Adrenal gland (tissue), 12 donors: ENCODE results near the gene STYX. TPM values are rescaled to one million over a fixed set of nuclear protein-coding genes. Genes with fewer than 3 reads are reported as not detected.
"Not testable (repeated sequence)": the region's sequence is repeated elsewhere in the genome, so short reads cannot be mapped to it uniquely, and the experiment has no call there.

Experiments used
- DNase-seq, 7 donors: peaks; one replicate each; pipeline ENCODE4 v3.0.0-alpha.2; 2019 to 2020
- H3K27ac ChIP-seq, 5 donors: fragments of 200-600 bp; sonication (generic) in 4 of 5; 1 replicate in 3 of 5; 2 replicates in 2 of 5; pipeline versions ENCODE4 v1.5.1 to v1.8.0; 2016 to 2020; ENCODE audit warnings: mild to moderate bottlenecking in 1 of 5
- H3K27me3 ChIP-seq: fragments of 200-600 bp; 2 replicates; pipeline ENCODE4 v1.8.0; 2021
- H3K36me3 ChIP-seq, 2 donors: fragments of 200-600 bp; replicated peaks in 1 of 2; 1 replicate in 1 of 2; 2 replicates in 1 of 2; pipeline versions ENCODE4 v1.5.1 to v1.8.0; 2018 to 2022
- H3K4me1 ChIP-seq, 2 donors: fragments of 200-600 bp; replicated peaks in 1 of 2; 1 replicate in 1 of 2; 2 replicates in 1 of 2; pipeline versions ENCODE4 v1.5.1 to v1.8.0; 2018 to 2021
- H3K4me3 ChIP-seq, 4 donors: fragments of 200-600 bp; sonication (generic) in 3 of 4; one replicate each; pipeline ENCODE4 v1.5.1; 2016 to 2018
- H3K9me3 ChIP-seq, 3 donors: fragments of 200-600 bp; sonication (generic) in 1 of 3; replicated peaks in 1 of 3; 1 replicate in 2 of 3; 2 replicates in 1 of 3; pipeline versions ENCODE4 v1.5.1 to v1.8.0; 2016 to 2021
- POLR2A ChIP-seq, 2 donors: fragments of 450-650 bp; IDR thresholded peaks; one replicate each; pipeline ENCODE4 v1.6.1; 2017; ENCODE audit warnings: antibody characterized with exemption in 2 of 2, mild to moderate bottlenecking in 2 of 2, moderate library complexity in 1 of 2
- WGBS, 4 donors: extraction: QIAGEN DNeasy Blood & Tissue Kit in 2 of 4; methylation state at CpG; one replicate each; pipeline versions ENCODE4 v1.1.5 to v1.1.7; 2013 to 2017; 5-methylcytosine and 5-hydroxymethylcytosine counted together
- intact Hi-C, 2 donors: fragments of 100-400 bp; cut with DNase I; formaldehyde crosslinking; loops; one replicate each; pipeline versions ENCODE4 v1.14.1 to v1.15.0; 2022 to 2023
- polyA plus RNA-seq, 3 donors: library from polyadenylated mRNA; stranded (reverse); fragments of 200-250 nt in 2 of 3; fragments of 350-450 nt in 1 of 3; fragmentation: Illumina TruSeq in 1 of 3; extraction: RNeasy Lipid Tissue Mini Kit (QIAGEN cat#74804) in 1 of 3; gene quantifications; one replicate each; pipeline ENCODE4 v1.2.3, GENCODE V29; 2013 to 2014
- total RNA-seq, 9 donors: library from RNA; depleted of rRNA in 4 of 9; stranded (reverse); fragments of >200 nt in 4 of 9; fragments of 120-200 nt in 1 of 9; fragmentation: NEBNext Ultra II Directional in 1 of 9; extraction: Animal tissue kit (Norgen Biotek cat#: 25700) in 1 of 9; gene quantifications; one replicate each; pipeline versions ENCODE4 v1.1.0 to v1.2.4, GENCODE V29; 2013 to 2023
- TF ChIP-seq, protein P1 (sequence below), 6 experiments: fragments of 450-650 bp in 4 of 6; fragments of 200-600 bp in 2 of 6; sonication (generic) in 1 of 6; IDR thresholded peaks; 1 replicate in 5 of 6; 2 replicates in 1 of 6; pipeline versions ENCODE4 v1.5.1 to v1.8.0; 2016 to 2021; ENCODE audit warnings: antibody characterized with exemption in 6 of 6, mild to moderate bottlenecking in 2 of 6, moderate library complexity in 1 of 6
- donor health status: healthy with polysubstance abuse.
- donor health status: Bipolar disorder and iron deficiency.
- donor health status: DM: yes; HTN: yes; CAD: no.
- donor health status: DM: no; HTN: no; CAD: no.
- donor health status: DM: no; HTN: no; CAD: no.
- donor health status: DM: yes; HTN: yes; CAD: no.

Gene STYX
- total and polyA plus RNA-seq, 12 donors: 1.6 to 13.0 (median 6.4) TPM

DNA sequence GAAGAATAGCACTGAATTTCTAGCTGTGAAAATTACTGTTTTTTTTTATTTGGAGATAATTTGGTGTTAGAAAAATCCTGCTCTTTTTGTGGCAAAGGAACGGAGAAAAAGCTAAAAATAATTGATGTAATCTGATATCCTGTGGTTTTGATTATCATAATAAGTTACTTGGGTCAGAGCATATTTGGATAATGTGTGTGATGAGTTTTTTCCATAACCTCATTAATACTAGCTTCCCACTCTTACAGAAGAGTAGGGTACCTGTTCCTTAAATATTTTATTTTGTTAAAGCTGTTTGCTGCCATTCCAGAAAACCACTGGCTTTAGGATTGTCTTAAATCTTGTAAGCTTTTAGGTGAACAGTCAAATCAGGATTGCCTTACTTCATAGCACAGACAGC is 18.3 kb upstream of the STYX start:
- DNase-seq: no peak
- H3K4me3 ChIP-seq: no peak overlapping the region
- peaks cover 0 to 75% of the 10 kb centered on the region in 2 donors for H3K36me3 ChIP-seq
- peak overlapping the region in 1 of 5 donors; percentile 2 for H3K27ac ChIP-seq
- TF ChIP-seq POLR2A (IDR thresholded peaks at IDR 0.05): no peak
- TF ChIP-seq, protein P1, sequence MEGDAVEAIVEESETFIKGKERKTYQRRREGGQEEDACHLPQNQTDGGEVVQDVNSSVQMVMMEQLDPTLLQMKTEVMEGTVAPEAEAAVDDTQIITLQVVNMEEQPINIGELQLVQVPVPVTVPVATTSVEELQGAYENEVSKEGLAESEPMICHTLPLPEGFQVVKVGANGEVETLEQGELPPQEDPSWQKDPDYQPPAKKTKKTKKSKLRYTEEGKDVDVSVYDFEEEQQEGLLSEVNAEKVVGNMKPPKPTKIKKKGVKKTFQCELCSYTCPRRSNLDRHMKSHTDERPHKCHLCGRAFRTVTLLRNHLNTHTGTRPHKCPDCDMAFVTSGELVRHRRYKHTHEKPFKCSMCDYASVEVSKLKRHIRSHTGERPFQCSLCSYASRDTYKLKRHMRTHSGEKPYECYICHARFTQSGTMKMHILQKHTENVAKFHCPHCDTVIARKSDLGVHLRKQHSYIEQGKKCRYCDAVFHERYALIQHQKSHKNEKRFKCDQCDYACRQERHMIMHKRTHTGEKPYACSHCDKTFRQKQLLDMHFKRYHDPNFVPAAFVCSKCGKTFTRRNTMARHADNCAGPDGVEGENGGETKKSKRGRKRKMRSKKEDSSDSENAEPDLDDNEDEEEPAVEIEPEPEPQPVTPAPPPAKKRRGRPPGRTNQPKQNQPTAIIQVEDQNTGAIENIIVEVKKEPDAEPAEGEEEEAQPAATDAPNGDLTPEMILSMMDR (IDR thresholded peaks at IDR 0.05): no peak
- intact Hi-C loops: loop anchor here in 1 of 2 donors (10.0 kb wide), 1 partner anchor 157 kb away; the partner anchor contains the start of genes GPR137C and TXNDC16
- H3K4me1 ChIP-seq: peaks cover 7 to 38% of the 10 kb centered on the region in 2 donors
- H3K27me3 ChIP-seq: no peaks in the 10 kb centered on the region
- H3K9me3 ChIP-seq: no peaks in the 10 kb centered on the region
- 20 to 36% (median 28%) methylated on average over 1 of the region's 1 CpG for WGBS, 4 donors

DNA sequence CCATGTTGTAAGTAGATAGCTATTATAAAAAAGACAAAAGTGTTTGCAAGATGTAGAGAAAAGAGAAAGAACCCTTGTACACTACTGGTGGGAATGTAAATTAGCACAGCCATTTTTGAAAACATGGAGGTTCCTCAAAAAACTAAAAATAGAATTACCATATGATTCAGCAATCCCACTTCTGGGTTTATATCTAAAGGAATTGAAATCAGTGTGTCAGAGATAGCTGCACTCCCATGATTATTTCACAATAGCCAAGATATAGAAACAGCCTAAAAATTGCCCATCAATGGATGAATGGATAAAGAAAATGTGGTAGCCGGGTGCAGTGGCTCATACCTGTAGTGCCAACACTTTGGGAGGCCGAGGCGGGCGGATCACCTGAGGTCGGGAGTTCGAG is 13.8 kb upstream of the STYX start:
- Histone ChIP-seq H3K9me3 (no peaks in the 10 kb centered on the region), H3K27ac (no peak overlapping the region), H3K36me3 (peaks cover 0 to 95% of the 10 kb centered on the region in 2 donors), H3K4me3 (no peak overlapping the region), H3K27me3 (no peaks in the 10 kb centered on the region), H3K4me1 (peaks cover 0 to 6% of the 10 kb centered on the region in 2 donors)
- intact Hi-C loops: loop anchor here in 1 of 2 donors (10.0 kb wide), 1 partner anchor 161 kb away; the partner anchor contains the start of genes GPR137C and TXNDC16
- TF ChIP-seq, protein P1 (IDR thresholded peaks at IDR 0.05): no peak
- TF ChIP-seq POLR2A (IDR thresholded peaks at IDR 0.05): no peak
- WGBS, 4 donors: 95 to 98% (median 96%) methylated on average over 6 of the region's 6 CpGs
- no peak for DNase-seq

DNA sequence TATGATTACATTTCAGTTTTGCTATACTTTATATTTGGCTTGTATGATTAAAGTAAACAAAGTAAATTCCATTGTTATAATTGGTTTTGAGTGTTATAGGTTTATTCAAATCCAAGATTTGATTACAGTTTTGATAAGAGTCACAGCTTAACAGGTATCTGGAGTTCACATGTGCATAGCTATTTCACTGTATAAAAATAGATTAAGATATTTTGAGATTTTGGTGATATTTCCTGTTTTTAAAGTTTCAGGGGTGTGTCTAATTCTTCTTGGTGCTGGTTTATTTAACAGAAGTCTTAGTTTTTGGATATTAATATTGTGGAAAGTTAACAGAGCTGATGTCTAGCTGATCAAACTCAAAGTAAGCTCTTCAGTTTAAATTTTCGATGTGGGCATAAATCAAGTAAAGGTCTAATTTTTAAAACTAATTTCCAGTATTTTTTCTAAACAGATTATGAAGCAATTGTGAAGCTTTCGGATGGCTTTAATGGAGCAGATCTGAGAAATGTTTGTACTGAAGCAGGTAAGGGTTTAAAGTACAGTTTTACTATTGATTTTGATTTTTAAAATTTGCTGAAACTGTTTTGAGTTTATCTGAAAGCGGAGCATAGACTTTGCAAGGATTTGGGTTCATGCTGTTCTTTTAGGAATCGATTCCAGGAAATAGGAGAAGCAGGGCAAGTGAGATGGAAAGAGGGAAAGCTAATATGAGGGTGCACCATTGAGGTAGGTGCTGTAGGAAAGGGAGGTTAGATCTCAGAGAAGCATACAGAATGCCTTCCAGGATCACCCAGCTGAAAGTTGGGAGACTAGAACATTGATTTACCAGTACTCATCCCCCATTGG is 6.2 kb upstream of the STYX start:
- intact Hi-C loops: no loop called here
- no peaks in the 10 kb centered on the region for H3K27me3 ChIP-seq
- peaks cover 0 to 79% of the 10 kb centered on the region in 2 donors for H3K36me3 ChIP-seq
- no peak for DNase-seq
- H3K4me1 ChIP-seq: peaks cover 0 to 3% of the 10 kb centered on the region in 2 donors
- TF ChIP-seq, protein P1 (IDR thresholded peaks at IDR 0.05): no peak
- no peak for TF ChIP-seq POLR2A (IDR thresholded peaks at IDR 0.05)
- no peak overlapping the region for H3K27ac ChIP-seq
- H3K4me3 ChIP-seq: no peak overlapping the region
- H3K9me3 ChIP-seq: no peaks in the 10 kb centered on the region
- 92 to 99% (median 96%) methylated on average over 4 of the region's 4 CpGs for WGBS, 4 donors

DNA sequence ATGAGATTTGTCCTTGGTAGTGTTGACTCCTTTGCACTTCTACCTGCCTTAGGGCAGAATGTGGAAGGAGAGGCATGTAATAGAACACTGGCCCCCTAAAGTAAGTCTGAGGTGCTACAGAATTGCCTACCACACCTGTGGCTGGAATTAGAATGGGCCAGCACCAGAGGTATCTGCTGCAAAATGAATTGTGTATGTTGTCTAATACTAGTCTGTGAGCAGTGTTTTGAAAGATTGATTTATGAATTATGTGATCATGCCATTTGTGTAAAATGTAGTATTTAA is 5.7 kb upstream of the STYX start:
- peaks cover 0 to 73% of the 10 kb centered on the region in 2 donors for H3K36me3 ChIP-seq

DNA sequence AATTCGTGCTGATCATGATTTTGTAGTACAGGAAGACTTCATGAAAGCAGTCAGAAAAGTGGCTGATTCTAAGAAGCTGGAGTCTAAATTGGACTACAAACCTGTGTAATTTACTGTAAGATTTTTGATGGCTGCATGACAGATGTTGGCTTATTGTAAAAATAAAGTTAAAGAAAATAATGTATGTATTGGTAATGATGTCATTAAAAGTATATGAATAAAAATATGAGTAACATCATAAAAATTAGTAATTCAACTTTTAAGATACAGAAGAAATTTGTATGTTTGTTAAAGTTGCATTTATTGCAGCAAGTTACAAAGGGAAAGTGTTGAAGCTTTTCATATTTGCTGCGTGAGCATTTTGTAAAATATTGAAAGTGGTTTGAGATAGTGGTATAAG is 2.5 kb upstream of the STYX start:
- H3K9me3 ChIP-seq, H3K27ac ChIP-seq, intact Hi-C loops, DNase-seq, H3K4me3 ChIP-seq, H3K27me3 ChIP-seq: not testable (repeated sequence)
- peaks cover 4 to 13% of the 10 kb centered on the region in 2 donors for H3K4me1 ChIP-seq
- 96 to 99% (median 97%) methylated on average over 2 of the region's 2 CpGs for WGBS, 4 donors
- peaks cover 0 to 44% of the 10 kb centered on the region in 2 donors for H3K36me3 ChIP-seq

More for the DNA sequence above, 5.7 kb upstream of the STYX start:
- DNase-seq: no peak
- Histone ChIP-seq H3K9me3 (no peaks in the 10 kb centered on the region), H3K4me3 (no peak overlapping the region), H3K4me1 (peaks cover 0 to 3% of the 10 kb centered on the region in 2 donors), H3K27me3 (no peaks in the 10 kb centered on the region), H3K27ac (no peak overlapping the region)
- TF ChIP-seq, protein P1 (IDR thresholded peaks at IDR 0.05): no peak
- no peak for TF ChIP-seq POLR2A (IDR thresholded peaks at IDR 0.05)
- intact Hi-C loops: no loop called here

DNA sequence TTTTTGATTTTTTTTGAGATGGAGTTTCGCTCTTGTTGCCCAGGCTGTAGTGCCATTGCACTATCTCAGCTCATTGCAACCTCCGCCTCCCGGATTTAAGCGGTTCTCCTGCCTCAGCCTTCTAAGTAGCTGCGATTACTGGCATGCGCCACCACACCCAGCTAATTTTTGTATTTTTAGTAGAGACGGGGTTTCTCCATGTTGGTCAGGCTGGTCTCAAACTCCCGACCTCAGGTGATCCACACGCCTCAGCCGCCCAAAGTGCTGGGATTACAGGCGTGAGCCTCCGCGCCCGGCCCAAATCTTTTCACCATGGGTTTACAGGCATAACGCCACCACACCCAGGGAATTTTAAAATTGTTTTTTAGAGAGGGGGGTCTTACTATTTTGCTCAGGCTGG is 931 bp upstream of the STYX start:
- 89 to 93% (median 92%) methylated on average over 15 of the region's 15 CpGs for WGBS, 4 donors
- H3K4me3 ChIP-seq, H3K27me3 ChIP-seq, H3K9me3 ChIP-seq, H3K4me1 ChIP-seq, intact Hi-C loops: not testable (repeated sequence)
- Histone ChIP-seq H3K27ac (peak overlapping the region in 1 of 5 donors; percentile 74), H3K36me3 (peaks cover 0 to 29% of the 10 kb centered on the region in 2 donors)
- DNase-seq: peak in 1 of 7 donors; percentile 55
